Hepatic stellate cell (primary cell): Measurements from ENCODE around the gene TMEM45B.
A peak's percentile ranks its signal among the peaks of the same experiment; 100 is the strongest.
"Not testable (repeated sequence)": the region's sequence is repeated elsewhere in the genome, so short reads cannot be mapped to it uniquely, and the experiment has no call there.

Experiments
- DNase-seq: peaks from one replicate; pipeline ENCODE4 v3.0.0; 2011; ENCODE audit warnings: low spot score

TMEM45B gene

DNA sequence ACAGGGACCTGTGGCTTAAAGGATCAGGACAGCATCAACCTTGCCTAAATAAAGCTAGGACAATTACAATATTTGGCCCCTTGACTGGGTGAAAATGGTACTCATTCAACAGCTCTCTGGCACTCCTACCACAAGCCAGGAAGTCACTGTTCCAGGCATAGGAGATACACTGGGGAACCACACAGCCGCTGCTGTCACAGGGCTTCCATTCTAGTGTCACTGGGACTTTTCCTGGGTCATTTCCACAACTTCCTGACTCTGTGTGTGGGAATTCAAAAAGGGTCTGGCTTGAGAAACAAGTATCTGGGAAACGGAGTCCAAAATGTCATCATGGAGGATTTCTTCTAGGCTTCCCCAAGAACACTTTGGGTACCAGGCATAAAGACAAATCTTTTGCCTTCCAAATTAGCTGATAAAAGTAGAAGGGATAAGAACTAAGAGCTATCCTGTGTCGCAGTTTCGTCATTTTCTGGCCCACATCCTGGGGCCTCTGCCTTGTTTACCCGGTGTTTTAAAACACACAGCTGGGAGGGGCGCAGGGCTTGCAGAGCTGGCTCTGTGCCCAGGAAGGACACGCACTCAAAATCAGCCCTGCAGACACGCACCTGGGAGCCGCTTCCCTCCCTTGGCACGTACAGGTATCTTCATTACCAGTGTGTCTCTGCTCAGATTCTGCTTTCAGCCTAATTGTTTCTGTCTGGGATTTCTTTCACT is 38.0 kb downstream of the TMEM45B start:
- no peak for DNase-seq

DNA sequence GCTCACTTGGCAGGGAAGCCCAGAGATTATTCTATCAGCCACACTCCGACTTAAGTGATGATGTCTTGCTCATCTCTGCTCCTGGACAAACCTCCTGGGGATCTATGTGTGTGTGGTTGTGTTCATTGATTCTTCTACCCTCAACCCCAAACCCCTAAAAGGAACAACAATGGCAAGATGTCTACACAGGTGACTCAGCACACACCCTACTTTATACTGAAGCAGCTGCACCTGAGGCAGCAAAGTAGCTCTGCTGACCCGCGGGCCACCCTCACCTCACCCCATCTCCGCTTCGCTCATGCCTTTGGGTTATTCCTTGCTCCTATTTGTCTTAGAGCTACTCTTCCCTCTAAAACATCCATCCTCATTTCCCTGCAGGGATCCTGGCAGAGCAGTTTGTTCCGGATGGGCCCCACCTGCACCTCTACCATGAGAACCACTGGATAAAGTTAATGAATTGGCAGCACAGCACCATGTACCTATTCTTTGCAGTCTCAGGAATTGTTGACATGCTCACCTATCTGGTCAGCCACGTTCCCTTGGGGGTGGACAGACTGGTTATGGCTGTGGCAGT is 38.7 kb downstream of the TMEM45B start:
- DNase-seq = no peak

- DNase-seq = no peak
Observed at GRCh38 chr11:129855086-129855485, 39.4 kb downstream of the TMEM45B start.

DNA sequence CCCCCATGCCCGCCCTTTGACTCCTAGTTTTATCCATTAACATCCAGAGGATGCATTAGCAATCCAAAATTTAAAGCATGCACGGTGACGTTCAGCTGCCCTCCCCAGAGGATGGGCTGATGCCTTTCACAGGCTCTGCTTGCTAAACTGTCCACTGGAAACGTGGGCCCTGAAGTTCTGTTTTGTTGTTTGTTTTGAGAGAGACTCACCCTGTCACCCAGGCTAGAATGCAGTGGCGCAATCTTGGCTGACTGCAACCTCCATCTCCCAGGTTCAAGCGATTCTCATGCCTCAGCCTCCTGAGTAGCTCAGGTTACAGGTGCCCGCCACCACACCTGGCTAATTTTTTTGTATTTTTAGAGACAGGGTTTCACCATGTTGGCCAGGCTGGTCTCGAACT is 40.4 kb downstream of the TMEM45B start:
- no peak for DNase-seq

DNA sequence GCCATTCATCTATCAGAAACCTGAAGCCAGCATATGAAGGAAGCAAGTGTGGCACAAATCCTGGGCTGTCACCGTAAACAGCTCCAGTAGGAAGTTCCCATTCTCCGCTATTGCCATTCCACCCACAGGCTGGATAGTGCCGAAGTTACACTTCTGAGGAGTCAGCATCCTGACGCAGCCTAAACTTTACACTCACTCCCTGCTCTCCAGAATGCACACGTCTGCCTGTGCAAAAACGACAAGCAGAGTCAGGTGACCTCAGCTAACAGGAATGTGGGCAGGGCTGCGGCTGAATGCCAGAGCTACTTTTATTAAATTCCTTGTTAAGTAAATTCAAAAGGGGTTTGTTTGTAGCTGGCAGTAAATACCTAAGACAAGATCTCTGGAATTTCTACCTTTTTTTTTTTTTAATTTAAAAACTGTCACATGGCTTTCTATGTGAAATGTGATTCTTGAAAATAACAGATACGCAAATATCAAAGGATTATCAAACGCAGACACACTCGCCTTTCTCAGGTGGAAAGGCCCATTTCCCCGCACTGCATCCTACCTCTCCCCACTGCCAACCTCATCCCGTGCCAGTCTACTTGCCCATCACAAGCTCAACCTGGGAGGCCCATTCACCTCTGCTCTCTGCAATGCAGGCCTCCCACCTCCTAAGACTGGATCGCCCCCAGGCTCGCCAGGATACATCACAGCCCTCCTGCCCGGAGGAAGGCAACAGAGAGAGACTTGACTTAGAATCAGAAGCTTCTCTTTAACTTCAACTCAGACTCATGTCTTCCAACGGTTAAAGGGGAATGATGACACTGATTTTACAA is 46.3 kb downstream of the TMEM45B start:
- DNase-seq = peak; percentile 97

GRCh38 chr11:129864811-129865210 is 49.2 kb downstream of the TMEM45B start:
- DNase-seq = no peak

DNA sequence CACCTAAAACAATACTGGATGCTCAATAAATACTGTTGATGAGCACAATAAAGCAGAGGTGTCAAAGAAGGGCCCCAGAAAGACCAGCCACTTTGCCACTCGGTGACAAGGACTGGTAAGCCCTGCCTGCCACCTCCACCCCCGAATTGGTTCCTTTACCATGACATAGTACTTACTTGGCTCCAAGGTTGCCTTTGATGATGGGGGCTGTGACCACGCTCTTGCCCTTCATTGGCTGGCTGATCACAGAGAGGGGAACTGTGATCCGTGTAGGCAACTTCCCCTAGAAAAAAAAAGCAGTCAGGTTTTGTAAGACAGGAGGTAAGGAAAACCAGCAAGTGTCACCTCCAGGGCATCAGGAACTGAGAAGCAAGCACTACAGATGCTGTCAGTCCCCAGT is 50.1 kb downstream of the TMEM45B start:
- DNase-seq = no peak

DNA sequence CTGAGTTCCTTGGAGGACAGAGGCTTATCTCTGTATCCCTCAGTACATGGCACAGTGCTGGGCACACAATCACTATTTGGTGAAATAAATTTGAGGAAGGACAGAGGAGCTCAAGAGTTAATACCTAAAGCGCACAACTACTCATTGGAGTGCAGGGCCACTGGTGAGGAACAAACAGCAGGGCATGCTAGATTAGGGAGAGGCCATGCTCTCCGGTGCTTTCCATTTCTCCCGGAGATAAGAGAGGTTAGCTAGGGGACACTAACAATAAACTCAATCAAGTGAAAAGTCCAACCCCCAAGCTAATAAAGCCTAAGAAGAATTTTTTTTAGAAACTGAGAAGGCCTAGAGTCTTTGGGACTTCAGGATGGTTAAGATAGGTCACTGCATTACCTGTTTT is 50.7 kb downstream of the TMEM45B start:
- no peak for DNase-seq

- DNase-seq = not testable (repeated sequence)
Observed at GRCh38 chr11:129868626-129869025, 53.0 kb downstream of the TMEM45B start.

GRCh38 chr11:129871914-129872313 is 56.3 kb downstream of the TMEM45B start:
- DNase-seq = no peak

DNA sequence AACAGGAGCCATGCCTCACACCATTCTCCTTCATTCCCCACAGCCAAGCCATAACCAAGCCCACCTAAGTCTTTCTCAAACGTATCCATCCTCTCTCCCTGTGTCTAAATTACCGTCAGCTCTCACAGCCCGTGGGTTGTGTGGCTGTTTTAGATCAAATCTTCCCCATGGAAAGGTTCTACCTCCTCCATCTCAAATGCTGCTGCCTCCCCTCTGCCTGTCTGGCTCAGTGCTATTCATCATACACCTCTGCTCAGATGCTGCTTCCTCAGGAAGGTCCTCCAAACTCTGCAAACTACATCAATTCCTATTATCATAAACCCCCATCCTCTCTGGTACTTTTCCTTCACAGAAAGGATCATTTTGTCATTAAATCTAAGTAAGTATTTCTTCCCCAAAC is 64.7 kb downstream of the TMEM45B start:
- no peak for DNase-seq

DNA sequence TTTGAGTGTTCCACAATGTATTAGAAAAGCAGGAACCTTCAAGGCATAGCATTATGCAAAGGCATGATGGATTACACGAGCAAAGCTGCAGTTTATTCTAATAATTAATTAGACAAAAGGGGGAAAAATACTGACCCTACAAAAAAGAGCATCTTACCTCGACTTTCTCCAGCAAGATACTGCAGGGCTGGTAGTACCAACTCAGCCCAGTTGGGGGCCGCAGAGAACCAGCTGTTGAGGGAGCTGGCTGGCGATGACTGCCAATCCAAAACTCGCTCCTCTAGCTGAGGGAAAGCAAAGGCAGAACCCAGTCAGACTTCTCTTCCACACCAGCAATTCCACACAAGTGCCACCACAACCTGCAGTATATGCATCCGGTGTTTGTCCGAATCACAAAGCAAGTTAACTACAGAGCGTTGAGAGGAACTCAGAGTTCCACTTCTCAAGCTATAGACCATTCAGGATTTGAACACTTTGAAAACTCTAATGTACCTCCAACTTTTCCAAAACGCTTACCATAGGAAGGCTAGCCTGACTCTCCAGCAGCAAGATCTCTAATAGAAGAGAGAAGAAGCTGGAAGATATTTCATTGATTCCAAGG is 66.0 kb downstream of the TMEM45B start:
- DNase-seq = peak; percentile 69

DNA sequence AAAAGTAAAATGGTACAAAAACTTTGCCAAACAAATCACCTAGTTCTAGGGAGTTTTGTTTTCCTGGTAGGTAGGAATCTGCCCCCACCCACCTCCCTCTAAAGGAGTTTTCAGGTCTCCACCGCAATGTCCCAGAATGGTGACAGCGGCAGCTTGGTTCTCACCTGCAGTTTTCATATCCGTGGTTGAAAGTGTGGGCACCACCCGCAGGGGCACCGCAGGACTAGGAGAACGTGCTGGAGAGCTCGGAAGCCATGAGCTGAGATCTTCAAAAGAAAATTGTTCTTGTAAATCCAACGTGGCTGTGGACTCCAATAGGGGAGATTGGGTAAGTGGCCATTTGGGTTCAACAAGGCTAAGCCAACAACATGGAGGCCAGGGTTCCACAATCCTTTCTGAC is 68.9 kb downstream of the TMEM45B start:
- DNase-seq = no peak

- DNase-seq = no peak
Observed at GRCh38 chr11:129885381-129885780, 69.7 kb downstream of the TMEM45B start.

GRCh38 chr11:129888451-129888850 is 72.8 kb downstream of the TMEM45B start:
- DNase-seq = no peak

DNA sequence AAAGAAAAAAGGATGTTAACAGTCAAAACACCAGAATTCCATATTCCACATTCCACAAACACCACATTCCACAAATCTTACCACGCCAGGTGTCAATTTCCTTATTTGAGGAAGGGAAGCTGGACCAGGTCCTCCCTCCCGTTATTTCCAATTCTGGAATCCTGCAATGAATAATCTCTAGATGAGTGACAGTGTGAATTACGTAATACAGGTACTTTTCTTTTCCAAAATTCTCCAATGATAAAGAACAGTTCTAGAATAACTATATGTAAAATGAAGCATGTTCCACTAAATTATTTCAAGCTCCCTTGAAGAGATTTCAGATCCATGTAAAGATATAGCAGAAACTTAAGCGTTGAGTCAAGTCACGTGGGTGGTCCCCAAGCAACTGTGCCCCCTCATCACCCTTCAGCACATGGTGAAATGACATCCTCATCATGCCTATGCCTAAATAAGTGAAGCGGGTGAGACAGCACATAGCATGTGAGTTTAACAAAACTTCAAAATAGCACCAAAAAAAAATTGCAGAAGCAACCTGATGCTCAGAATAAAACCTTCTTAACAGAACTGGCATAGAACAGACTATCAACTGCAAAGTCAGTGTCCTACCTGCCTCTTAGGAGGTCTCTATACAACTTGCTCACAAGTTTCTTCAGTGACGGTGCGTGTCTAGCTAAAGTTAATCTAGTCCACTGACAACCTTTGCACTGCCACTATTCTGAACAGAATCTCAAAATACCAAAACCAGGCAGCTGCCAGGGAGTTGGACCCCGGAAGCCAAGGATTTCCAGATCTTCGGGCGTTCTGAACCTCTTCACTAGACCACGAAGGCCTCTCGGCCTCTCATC is 78.9 kb downstream of the TMEM45B start:
- DNase-seq = peak; percentile 34

GRCh38 chr11:129895126-129896041 is 79.7 kb downstream of the TMEM45B start, which contains the start of gene NFRKB:
Gene NFRKB (minus strand): TSS chr11:129895578. CDS start chr11:129892849, 2,729 bp downstream.
- peak; percentile 95 for DNase-seq

- DNase-seq = no peak
Observed at GRCh38 chr11:129896062-129896461, 80.4 kb downstream of the TMEM45B start.

GRCh38 chr11:129905402-129905801 is 89.8 kb downstream of the TMEM45B start:
- DNase-seq = no peak
